Fibroblast of peridontal ligament (primary cell): ENCODE results near the gene ZFYVE27.

Source experiments
- DNase-seq: peaks from one replicate; pipeline ENCODE4 v3.0.0-alpha.2; 2010; ENCODE audit errors: extremely low read depth

Gene ZFYVE27

GRCh38 chr10:97770255-97770654, 33.3 kb downstream of the ZFYVE27 start:
- no peak for DNase-seq

- DNase-seq, result peak; percentile 4
Measured at GRCh38 chr10:97771055-97771891, 34.3 kb downstream of the ZFYVE27 start.

GRCh38 chr10:97771913-97772823, 35.2 kb downstream of the ZFYVE27 start, which contains the start of gene SFRP5:
SFRP5 (minus strand) TSS chr10:97771999; CDS start chr10:97771833, 166 bp downstream.
- DNase-seq, result no peak

GRCh38 chr10:97773096-97773495, 36.2 kb downstream of the ZFYVE27 start:
- no peak for DNase-seq

- no peak for DNase-seq
Measured at GRCh38 chr10:97774811-97775294, 37.9 kb downstream of the ZFYVE27 start.

- DNase-seq, result no peak
Measured at GRCh38 chr10:97777143-97777542, 40.2 kb downstream of the ZFYVE27 start.

GRCh38 chr10:97778452-97779302, 41.7 kb downstream of the ZFYVE27 start:
- no peak for DNase-seq

- no peak for DNase-seq
Measured at GRCh38 chr10:97779492-97779891, 42.6 kb downstream of the ZFYVE27 start.

GRCh38 chr10:97779975-97780374, 43.0 kb downstream of the ZFYVE27 start:
- DNase-seq, result no peak

- DNase-seq, result peak; percentile 5
Measured at GRCh38 chr10:97780841-97781617, 44.1 kb downstream of the ZFYVE27 start.

- no peak for DNase-seq
Measured at GRCh38 chr10:97781618-97782331, 44.8 kb downstream of the ZFYVE27 start.

GRCh38 chr10:97782455-97783228, 45.7 kb downstream of the ZFYVE27 start:
- no peak for DNase-seq

- no peak for DNase-seq
Measured at GRCh38 chr10:97784200-97784810, 47.4 kb downstream of the ZFYVE27 start.

GRCh38 chr10:97785231-97785630, 48.3 kb downstream of the ZFYVE27 start:
- no peak for DNase-seq

- no peak for DNase-seq
Measured at GRCh38 chr10:97785731-97786130, 48.8 kb downstream of the ZFYVE27 start.

GRCh38 chr10:97788552-97789442, 51.9 kb downstream of the ZFYVE27 start:
- DNase-seq, result no peak

- no peak for DNase-seq
Measured at GRCh38 chr10:97789770-97790397, 53.0 kb downstream of the ZFYVE27 start.
